Nephron progenitor cell (in vitro differentiated cells): ENCODE data around the gene MAP3K5.
"Not testable (repeated sequence)": the region's sequence is repeated elsewhere in the genome, so short reads cannot be mapped to it uniquely, and the experiment has no call there.

ENCODE experiments used
- DNase-seq: peaks from one replicate; pipeline ENCODE4 v3.0.0; 2021
- H3K27ac Mint-ChIP-seq: 2 replicates; pipeline ENCODE4 v1.8.0; 2021; ENCODE audit warnings: mild to moderate bottlenecking, moderate library complexity, mixed read lengths
- H3K27me3 Mint-ChIP-seq: 2 replicates; pipeline ENCODE4 v1.8.0; 2021; ENCODE audit warnings: mild to moderate bottlenecking, low read depth, mixed read lengths; ENCODE audit not compliant: poor library complexity
- H3K36me3 Mint-ChIP-seq: 2 replicates; pipeline ENCODE4 v1.8.0; 2021; ENCODE audit warnings: low read depth, mixed read lengths
- H3K4me1 Mint-ChIP-seq: 2 replicates; pipeline ENCODE4 v1.8.0; 2021; ENCODE audit warnings: mixed read lengths
- H3K4me3 Mint-ChIP-seq: 2 replicates; pipeline ENCODE4 v1.8.0; 2021; ENCODE audit warnings: mild to moderate bottlenecking, moderate library complexity, mixed read lengths
- H3K9me3 Mint-ChIP-seq: 2 replicates; pipeline ENCODE4 v1.8.0; 2021; ENCODE audit warnings: mild to moderate bottlenecking, moderate library complexity, mixed read lengths
- CTCF ChIP-seq: fragments of 200-600 bp; sonication (generic); IDR thresholded peaks from 2 replicates; pipeline ENCODE4 v1.5.0; 2021; ENCODE audit warnings: antibody characterized with exemption

MAP3K5 gene

GRCh38 chr6:136761227-136761922 lies 30.9 kb downstream of the MAP3K5 start:
- no peak for DNase-seq
- Mint-ChIP-seq H3K9me3 (no peaks in the 10 kb centered on the region), H3K4me3 (peak overlapping the region; percentile 1), H3K27me3 (peaks cover 7% of the 10 kb centered on the region), H3K27ac (no peak overlapping the region), H3K4me1 (peaks cover 18% of the 10 kb centered on the region), H3K36me3 (no peaks in the 10 kb centered on the region)
- no peak for TF ChIP-seq CTCF

GRCh38 chr6:136760781-136761180 lies 31.5 kb downstream of the MAP3K5 start:
- peak overlapping the region; percentile 71 for H3K27ac Mint-ChIP-seq
- peaks cover 18% of the 10 kb centered on the region for H3K4me1 Mint-ChIP-seq
- not testable (repeated sequence) for H3K4me3 Mint-ChIP-seq, DNase-seq, H3K27me3 Mint-ChIP-seq, H3K36me3 Mint-ChIP-seq, H3K9me3 Mint-ChIP-seq

- no peak for DNase-seq
- Mint-ChIP-seq H3K27me3 (no peaks in the 10 kb centered on the region), H3K36me3 (no peaks in the 10 kb centered on the region), H3K4me1 (peaks cover 24% of the 10 kb centered on the region), H3K9me3 (no peaks in the 10 kb centered on the region), H3K27ac (no peak overlapping the region), H3K4me3 (no peak overlapping the region)
- no peak for TF ChIP-seq CTCF
Observed at GRCh38 chr6:136757150-136757549, 35.1 kb downstream of the MAP3K5 start.

GRCh38 chr6:136754820-136755219 lies 37.5 kb downstream of the MAP3K5 start:
- H3K9me3 Mint-ChIP-seq, result no peaks in the 10 kb centered on the region

GRCh38 chr6:136753624-136754023 lies 38.7 kb downstream of the MAP3K5 start:
- H3K27ac Mint-ChIP-seq, result no peak overlapping the region
- no peaks in the 10 kb centered on the region for H3K36me3 Mint-ChIP-seq
- peaks cover 15% of the 10 kb centered on the region for H3K4me1 Mint-ChIP-seq
- DNase-seq, result no peak
- no peaks in the 10 kb centered on the region for H3K9me3 Mint-ChIP-seq
- TF ChIP-seq CTCF, result no peak
- H3K27me3 Mint-ChIP-seq, result no peaks in the 10 kb centered on the region
- H3K4me3 Mint-ChIP-seq, result no peak overlapping the region

More at GRCh38 chr6:136754820-136755219, 37.5 kb downstream of the MAP3K5 start:
- H3K4me3 Mint-ChIP-seq, result no peak overlapping the region
- no peaks in the 10 kb centered on the region for H3K27me3 Mint-ChIP-seq
- no peaks in the 10 kb centered on the region for H3K36me3 Mint-ChIP-seq
- no peak for TF ChIP-seq CTCF
- DNase-seq, result no peak
- H3K4me1 Mint-ChIP-seq, result peaks cover 15% of the 10 kb centered on the region
- no peak overlapping the region for H3K27ac Mint-ChIP-seq

- Mint-ChIP-seq H3K9me3 (no peaks in the 10 kb centered on the region), H3K4me1 (peaks cover 15% of the 10 kb centered on the region), H3K36me3 (no peaks in the 10 kb centered on the region), H3K27me3 (no peaks in the 10 kb centered on the region), H3K27ac (peak overlapping the region; percentile 86), H3K4me3 (no peak overlapping the region)
- DNase-seq, result peak; percentile 8
- no peak for TF ChIP-seq CTCF
Observed at GRCh38 chr6:136752554-136752953, 39.7 kb downstream of the MAP3K5 start.
